Ovary (tissue), 9 donors: ENCODE data around the gene NPM1. TPM values are rescaled to one million over a fixed set of nuclear protein-coding genes. Genes with fewer than 3 reads are reported as not detected.
"Not testable (repeated sequence)": the region's sequence is repeated elsewhere in the genome, so short reads cannot be mapped to it uniquely, and the experiment has no call there.

Experiments
- DNase-seq, 5 donors: peaks; one replicate each; pipeline ENCODE4 v3.0.0-alpha.2; 2019 to 2020
- H3K27ac ChIP-seq, 2 donors: fragments of 200-600 bp; one replicate each; pipeline versions ENCODE4 v1.5.1 to v1.8.0; 2019 to 2022
- H3K27me3 ChIP-seq: fragments of 200-600 bp; one replicate; pipeline ENCODE4 v1.8.0; 2022
- H3K36me3 ChIP-seq: fragments of 200-600 bp; sonication (generic); one replicate; pipeline ENCODE4 v1.5.1; 2019
- H3K4me1 ChIP-seq: one replicate; pipeline ENCODE4 v1.8.1; 2013; ENCODE audit warnings: mild to moderate bottlenecking, moderate library complexity; ENCODE audit not compliant: insufficient read depth
- H3K4me3 ChIP-seq: fragments of 200-600 bp; sonication (generic); one replicate; pipeline ENCODE4 v1.5.1; 2017
- H3K9me3 ChIP-seq, 2 donors: fragments of 200-600 bp in 1 of 2; sonication (generic) in 1 of 2; one replicate each; pipeline versions ENCODE4 v1.5.1 to v1.8.1; 2013 to 2019; ENCODE audit warnings: mild to moderate bottlenecking in 1 of 2, moderate library complexity in 1 of 2
- EP300 ChIP-seq: sonication (generic); formaldehyde crosslinking; IDR thresholded peaks from one replicate; pipeline ENCODE4 v1.6.1; 2017; ENCODE audit warnings: antibody characterized with exemption
- POLR2A ChIP-seq: fragments of 450-650 bp; IDR thresholded peaks from one replicate; pipeline ENCODE4 v1.6.1; 2017; ENCODE audit warnings: antibody characterized with exemption, mild to moderate bottlenecking, moderate library complexity
- WGBS, 3 donors: extraction: QIAGEN DNeasy Blood & Tissue Kit in 1 of 3; methylation state at CpG; one replicate each; pipeline versions ENCODE4 v1.1.5 to v1.1.7; 2013 to 2017; 5-methylcytosine and 5-hydroxymethylcytosine counted together
- intact Hi-C, 4 donors: fragments of 100-400 bp; cut with DNase I; formaldehyde crosslinking; loops; one replicate each; pipeline versions ENCODE4 v1.11.0 to v1.15.1; 2022 to 2023
- polyA plus RNA-seq, 2 donors: library from polyadenylated mRNA; stranded (reverse); fragments of 200-250 nt in 1 of 2; fragments of 350-450 nt in 1 of 2; fragmentation: Illumina TruSeq in 1 of 2; extraction: RNeasy Lipid Tissue Mini Kit (QIAGEN cat#74804) in 1 of 2; gene quantifications; one replicate each; pipeline ENCODE4 v1.2.3, GENCODE V29; 2013 to 2014
- total RNA-seq, 7 donors: library from RNA; depleted of rRNA in 2 of 7; stranded (reverse); fragments of >200 nt in 2 of 7; fragmentation: NEBNext Ultra II Directional in 3 of 7; extraction: Animal tissue kit (Norgen Biotek cat#: 25700) in 3 of 7; gene quantifications; one replicate each; pipeline versions ENCODE4 v1.1.0 to v1.2.4, GENCODE V29; 2016 to 2023
- TF ChIP-seq, protein P1 (sequence below), 3 donors: fragments of 450-650 bp in 2 of 3; fragments of 200-600 bp in 1 of 3; IDR thresholded peaks; one replicate each; pipeline versions ENCODE4 v1.5.1 to v1.8.0; 2016 to 2022; ENCODE audit warnings: antibody characterized with exemption in 3 of 3, mild to moderate bottlenecking in 1 of 3
- donor health status: DM: no; HTN: no; CAD: no; lungs with moderate emphysema.
- donor health status: DM: no; HTN: no; CAD: no.
- donor health status: Bipolar disorder and iron deficiency.
- donor health status: DM: yes; HTN: yes; CAD: no.
- donor health status: DM: no; HTN: no; CAD: no.
- donor health status: DM: yes; HTN: yes; CAD: no.

The NPM1 gene
- total and polyA plus RNA-seq, 9 donors, result 1,123 to 3,932 (median 1,741) TPM

- no peak for DNase-seq
- Histone ChIP-seq H3K36me3 (no peaks in the 10 kb centered on the region), H3K27me3 (no peaks in the 10 kb centered on the region), H3K9me3 (no peaks in the 10 kb centered on the region), H3K4me1 (no peaks in the 10 kb centered on the region), H3K4me3 (no peak overlapping the region), H3K27ac (no peak overlapping the region)
- TF ChIP-seq POLR2A (no peak), EP300 (no peak)
- TF ChIP-seq, protein P1, sequence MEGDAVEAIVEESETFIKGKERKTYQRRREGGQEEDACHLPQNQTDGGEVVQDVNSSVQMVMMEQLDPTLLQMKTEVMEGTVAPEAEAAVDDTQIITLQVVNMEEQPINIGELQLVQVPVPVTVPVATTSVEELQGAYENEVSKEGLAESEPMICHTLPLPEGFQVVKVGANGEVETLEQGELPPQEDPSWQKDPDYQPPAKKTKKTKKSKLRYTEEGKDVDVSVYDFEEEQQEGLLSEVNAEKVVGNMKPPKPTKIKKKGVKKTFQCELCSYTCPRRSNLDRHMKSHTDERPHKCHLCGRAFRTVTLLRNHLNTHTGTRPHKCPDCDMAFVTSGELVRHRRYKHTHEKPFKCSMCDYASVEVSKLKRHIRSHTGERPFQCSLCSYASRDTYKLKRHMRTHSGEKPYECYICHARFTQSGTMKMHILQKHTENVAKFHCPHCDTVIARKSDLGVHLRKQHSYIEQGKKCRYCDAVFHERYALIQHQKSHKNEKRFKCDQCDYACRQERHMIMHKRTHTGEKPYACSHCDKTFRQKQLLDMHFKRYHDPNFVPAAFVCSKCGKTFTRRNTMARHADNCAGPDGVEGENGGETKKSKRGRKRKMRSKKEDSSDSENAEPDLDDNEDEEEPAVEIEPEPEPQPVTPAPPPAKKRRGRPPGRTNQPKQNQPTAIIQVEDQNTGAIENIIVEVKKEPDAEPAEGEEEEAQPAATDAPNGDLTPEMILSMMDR (IDR thresholded peaks at IDR 0.05), result no peak
- WGBS, 3 donors, result 91 to 94% (median 94%) methylated on average over 4 of the region's 4 CpGs
- intact Hi-C loops, result no loop called here
Observed at GRCh38 chr5:171369898-171370297, 17.8 kb upstream of the NPM1 start.

DNA sequence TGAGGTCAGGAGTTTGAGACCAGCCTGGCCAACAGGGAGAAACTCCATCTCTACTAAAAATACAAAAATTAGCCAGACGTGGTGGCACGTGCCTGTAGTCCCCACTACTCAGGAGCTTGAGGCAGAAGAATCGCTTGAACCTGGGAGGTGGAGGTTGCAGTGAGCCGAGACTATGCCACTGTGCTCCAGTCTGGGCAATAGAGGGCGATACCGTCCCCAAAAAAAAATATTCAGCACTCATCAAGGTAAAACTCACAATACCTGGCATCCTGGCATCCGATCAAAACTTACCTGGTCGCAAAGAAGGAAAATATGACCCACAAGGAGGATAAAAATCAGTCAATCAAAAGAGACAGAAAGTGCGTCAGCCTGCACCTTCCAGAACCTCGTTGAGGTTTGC, 16.8 kb upstream of the NPM1 start:
- H3K4me3 ChIP-seq, H3K27ac ChIP-seq, DNase-seq, H3K4me1 ChIP-seq, H3K36me3 ChIP-seq, H3K9me3 ChIP-seq, H3K27me3 ChIP-seq, intact Hi-C loops: not testable (repeated sequence)
- 42 to 47% (median 44%) methylated on average over 10 of the region's 10 CpGs for WGBS, 3 donors

DNA sequence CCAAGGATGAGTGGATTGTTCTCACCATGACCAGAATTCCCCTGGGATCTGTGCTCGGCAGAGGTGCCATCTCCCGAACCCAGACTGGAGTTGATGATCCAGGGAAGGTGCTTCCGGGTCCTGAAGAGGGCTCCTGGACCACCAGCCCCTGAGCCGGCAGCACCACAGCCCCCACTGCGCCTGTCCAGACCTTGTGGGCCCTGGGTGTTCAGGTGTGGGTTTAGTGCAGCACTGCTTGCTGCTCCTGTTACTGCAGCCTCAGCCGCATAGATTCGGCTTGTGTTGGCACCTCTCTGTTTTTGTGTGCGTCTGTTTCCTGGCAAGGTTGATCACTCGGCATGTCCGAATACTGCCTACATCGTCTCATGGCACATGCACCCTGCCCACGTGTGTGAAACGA, 16.3 kb upstream of the NPM1 start:
- DNase-seq, result no peak
- intact Hi-C loops, result no loop called here
- Histone ChIP-seq H3K27ac (no peak overlapping the region), H3K36me3 (no peaks in the 10 kb centered on the region), H3K27me3 (no peaks in the 10 kb centered on the region), H3K4me3 (no peak overlapping the region), H3K9me3 (no peaks in the 10 kb centered on the region), H3K4me1 (no peaks in the 10 kb centered on the region)
- TF ChIP-seq, protein P1 (IDR thresholded peaks at IDR 0.05), result no peak
- TF ChIP-seq EP300, result no peak
- TF ChIP-seq POLR2A, result no peak
- WGBS, 3 donors, result 78 to 84% (median 84%) methylated on average over 13 of the region's 13 CpGs

GRCh38 chr5:171379961-171380360, 7.7 kb upstream of the NPM1 start:
- H3K4me3 ChIP-seq, result no peak overlapping the region
- TF ChIP-seq POLR2A, result no peak
- no peak for TF ChIP-seq EP300
- TF ChIP-seq, protein P1 (IDR thresholded peaks at IDR 0.05), result no peak
- 88 to 92% (median 91%) methylated on average over 7 of the region's 7 CpGs for WGBS, 3 donors
- intact Hi-C loops, result no loop called here
- H3K27ac ChIP-seq, result no peak overlapping the region
- no peaks in the 10 kb centered on the region for H3K36me3 ChIP-seq
- no peak for DNase-seq
- no peaks in the 10 kb centered on the region for H3K9me3 ChIP-seq
- H3K27me3 ChIP-seq, result no peaks in the 10 kb centered on the region
- H3K4me1 ChIP-seq, result no peaks in the 10 kb centered on the region

DNA sequence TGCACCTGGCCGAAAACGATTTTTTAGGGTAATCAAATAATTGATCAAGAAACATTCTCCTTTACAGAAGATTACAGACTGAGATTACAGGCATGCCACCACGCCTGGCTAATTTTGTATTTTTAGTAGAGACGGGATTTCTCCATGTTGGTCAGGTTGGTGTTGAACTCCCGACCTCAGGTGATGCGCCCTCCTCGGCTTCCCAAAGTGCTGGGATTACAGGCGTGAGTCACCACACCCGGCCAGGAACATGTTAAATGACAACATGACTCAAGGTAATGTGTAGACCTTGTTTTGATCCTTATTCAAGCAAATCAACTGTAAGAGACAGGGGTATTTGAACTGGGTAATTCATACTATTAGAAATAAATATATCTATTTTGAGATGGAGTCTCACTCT, 3.2 kb upstream of the NPM1 start:
- H3K4me3 ChIP-seq, intact Hi-C loops: not testable (repeated sequence)

GRCh38 chr5:171384999-171385398, 2.6 kb upstream of the NPM1 start:
- not testable (repeated sequence) for H3K27me3 ChIP-seq

More for the DNA sequence above, 3.2 kb upstream of the NPM1 start:
- not testable (repeated sequence) for H3K4me1 ChIP-seq, H3K27ac ChIP-seq, H3K27me3 ChIP-seq, DNase-seq, H3K9me3 ChIP-seq, H3K36me3 ChIP-seq
- WGBS, 3 donors, result 87 to 92% (median 89%) methylated on average over 9 of the region's 9 CpGs

More at GRCh38 chr5:171384999-171385398, 2.6 kb upstream of the NPM1 start:
- H3K4me1 ChIP-seq, H3K27ac ChIP-seq, H3K9me3 ChIP-seq, H3K36me3 ChIP-seq, intact Hi-C loops, H3K4me3 ChIP-seq, DNase-seq: not testable (repeated sequence)
- WGBS, 3 donors, result 66 to 86% (median 67%) methylated on average over 3 of the region's 3 CpGs
